GM23338 (cell line): Measurements from ENCODE around the gene OR7A10.

Experiments used
- CREB1 ChIP-seq: fragments of 250-450 bp; sonication (Bioruptor Pico); IDR thresholded peaks from 2 replicates; pipeline ENCODE4 v1.5.0; 2020; ENCODE audit warnings: low read depth, mild to moderate bottlenecking, moderate library complexity
- CTCF ChIP-seq, 2 experiments: fragments of 200-600 bp in 1 of 2; sonication (generic) in 1 of 2; conservative IDR thresholded peaks; 2 replicates each; pipeline versions ENCODE4 v1.5.1 to v1.6.1; 2016 to 2017; ENCODE audit warnings: antibody characterized with exemption in 2 of 2, low read depth in 2 of 2, mild to moderate bottlenecking in 2 of 2, moderate library complexity in 1 of 2
- ETS1 ChIP-seq: IDR thresholded peaks from 2 replicates; pipeline ENCODE4 v1.6.1; 2016; ENCODE audit warnings: antibody characterized with exemption
- EZH2 ChIP-seq: fragments of 200-600 bp; sonication (generic); IDR thresholded peaks from one replicate; pipeline ENCODE4 v1.8.0; 2017; ENCODE audit warnings: antibody characterized with exemption, mild to moderate bottlenecking, low read depth; ENCODE audit not compliant: unreplicated experiment
- EZH2phosphoT487 ChIP-seq: fragments of 200-600 bp; sonication (generic); IDR thresholded peaks from one replicate; pipeline ENCODE4 v1.8.1; 2018; ENCODE audit warnings: antibody characterized with exemption; ENCODE audit not compliant: unreplicated experiment
- JUNB ChIP-seq: IDR thresholded peaks from one replicate; pipeline ENCODE4 v1.6.1; 2016; ENCODE audit warnings: antibody characterized with exemption; ENCODE audit not compliant: unreplicated experiment
- POLR2AphosphoS5 ChIP-seq: IDR thresholded peaks from 2 replicates; pipeline ENCODE4 v1.6.1; 2016; ENCODE audit warnings: antibody characterized with exemption, low read depth
- REST ChIP-seq: IDR thresholded peaks from one replicate; pipeline ENCODE4 v1.6.1; 2018; ENCODE audit warnings: antibody characterized with exemption; ENCODE audit not compliant: unreplicated experiment
- ZNF114 ChIP-seq: fragments of 250-450 bp; sonication (Bioruptor Pico); IDR thresholded peaks from 2 replicates; pipeline ENCODE4 v1.5.0; 2020; ENCODE audit warnings: mild to moderate bottlenecking, moderate library complexity

GRCh38 chr19:14871619-14872230 is 23.0 kb upstream of the OR7A10 start:
- TF ChIP-seq CTCF (conservative IDR thresholded peaks at IDR 0.05; ENCODE audit: low read depth in 2 of 2), result peak; percentile 34 to 68; a peak in 3 of 4 replicates
- no peak for TF ChIP-seq EZH2
- no peak for TF ChIP-seq REST
- TF ChIP-seq POLR2AphosphoS5, result no peak
- no peak for TF ChIP-seq JUNB
- TF ChIP-seq EZH2phosphoT487, result no peak
- no peak for TF ChIP-seq CREB1 (CRISPR knock-in tag)
- TF ChIP-seq ZNF114 (CRISPR knock-in tag), result no peak
- TF ChIP-seq ETS1, result no peak
